ENCODE data around the gene UBAC2.

DNA sequence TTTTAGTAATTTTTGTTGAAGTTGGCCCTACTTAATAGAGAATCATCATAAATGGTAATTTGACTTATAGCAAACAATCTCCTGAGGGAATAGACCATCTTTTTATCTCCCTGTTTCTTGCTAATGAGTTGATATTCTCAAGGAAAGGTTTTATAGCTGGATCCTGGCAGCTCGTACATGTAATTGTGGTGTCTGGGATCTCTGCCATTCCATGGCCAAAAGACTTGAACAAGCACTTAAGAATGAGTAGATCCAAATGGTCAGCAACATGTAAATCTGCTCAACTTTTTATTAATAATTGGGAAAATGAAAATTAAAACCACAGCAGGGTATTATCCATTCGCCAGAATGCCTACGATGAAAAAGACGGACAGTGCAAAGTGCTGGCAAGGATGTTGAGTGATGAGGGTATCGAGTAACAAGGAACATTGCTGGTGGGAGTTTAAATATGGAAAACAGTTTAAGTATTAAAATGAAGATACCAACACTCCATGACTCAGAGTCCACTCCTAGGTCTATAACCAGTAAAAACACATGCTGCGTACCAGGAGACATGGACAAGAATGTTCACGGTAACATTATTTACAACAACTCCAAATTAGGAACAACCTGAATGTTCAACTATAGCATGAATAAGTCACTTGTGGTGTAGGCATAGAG lies 62.6 kb downstream of the UBAC2 start:
- TF ChIP-seq, protein P1, sequence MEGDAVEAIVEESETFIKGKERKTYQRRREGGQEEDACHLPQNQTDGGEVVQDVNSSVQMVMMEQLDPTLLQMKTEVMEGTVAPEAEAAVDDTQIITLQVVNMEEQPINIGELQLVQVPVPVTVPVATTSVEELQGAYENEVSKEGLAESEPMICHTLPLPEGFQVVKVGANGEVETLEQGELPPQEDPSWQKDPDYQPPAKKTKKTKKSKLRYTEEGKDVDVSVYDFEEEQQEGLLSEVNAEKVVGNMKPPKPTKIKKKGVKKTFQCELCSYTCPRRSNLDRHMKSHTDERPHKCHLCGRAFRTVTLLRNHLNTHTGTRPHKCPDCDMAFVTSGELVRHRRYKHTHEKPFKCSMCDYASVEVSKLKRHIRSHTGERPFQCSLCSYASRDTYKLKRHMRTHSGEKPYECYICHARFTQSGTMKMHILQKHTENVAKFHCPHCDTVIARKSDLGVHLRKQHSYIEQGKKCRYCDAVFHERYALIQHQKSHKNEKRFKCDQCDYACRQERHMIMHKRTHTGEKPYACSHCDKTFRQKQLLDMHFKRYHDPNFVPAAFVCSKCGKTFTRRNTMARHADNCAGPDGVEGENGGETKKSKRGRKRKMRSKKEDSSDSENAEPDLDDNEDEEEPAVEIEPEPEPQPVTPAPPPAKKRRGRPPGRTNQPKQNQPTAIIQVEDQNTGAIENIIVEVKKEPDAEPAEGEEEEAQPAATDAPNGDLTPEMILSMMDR (IDR thresholded peaks at IDR 0.05; ENCODE audit: poor library complexity): no peak
- TF ChIP-seq EZH2phosphoT487 (IDR thresholded peaks at IDR 0.05; ENCODE audit: low read depth, severe bottlenecking, unreplicated experiment): no peak
- no peak for TF ChIP-seq EZH2 (IDR thresholded peaks at IDR 0.05; ENCODE audit: borderline replicate concordance)

Data from hepatocyte (in vitro differentiated cells).